Esophagus muscularis mucosa (tissue), 4 donors: ENCODE results near the gene FBXO28. TPM values are rescaled to one million over a fixed set of nuclear protein-coding genes. Genes with fewer than 3 reads are reported as not detected.
A peak's percentile ranks its signal among the peaks of the same experiment; 100 is the strongest.

Experiments used
- DNase-seq: peaks from one replicate; pipeline ENCODE4 v3.0.0-alpha.2; 2017; ENCODE audit errors: extremely low spot score
- H3K27ac ChIP-seq, 4 donors: fragments of 200-600 bp; sonication (generic); replicated peaks in 1 of 4; 1 replicate in 3 of 4; 2 replicates in 1 of 4; pipeline ENCODE4 v1.5.1; 2016 to 2019; ENCODE audit warnings: mild to moderate bottlenecking in 1 of 4
- H3K27me3 ChIP-seq, 4 donors: fragments of 200-600 bp; sonication (generic); one replicate each; pipeline versions ENCODE4 v1.5.1 to v1.6.0; 2016 to 2019
- H3K36me3 ChIP-seq, 4 donors: fragments of 200-600 bp; sonication (generic); one replicate each; pipeline ENCODE4 v1.5.1; 2016 to 2019
- H3K4me1 ChIP-seq, 4 donors: fragments of 200-600 bp; sonication (generic); one replicate each; pipeline ENCODE4 v1.5.1; 2016 to 2019
- H3K4me3 ChIP-seq, 4 donors: fragments of 200-600 bp; sonication (generic); 1 replicate in 2 of 4; 2 replicates in 2 of 4; pipeline ENCODE4 v1.5.1; 2016 to 2019; ENCODE audit warnings: mild to moderate bottlenecking in 4 of 4, moderate library complexity in 1 of 4
- H3K9me3 ChIP-seq, 4 donors: fragments of 200-600 bp; sonication (generic); 1 replicate in 3 of 4; 2 replicates in 1 of 4; pipeline ENCODE4 v1.5.1; 2016 to 2019
- CTCF ChIP-seq, 3 experiments: fragments of 200-600 bp in 2 of 3; fragments of 450-650 bp in 1 of 3; sonication (generic) in 2 of 3; IDR thresholded peaks; one replicate each; pipeline ENCODE4 v1.5.1; 2017 to 2019; ENCODE audit warnings: antibody characterized with exemption in 3 of 3, mild to moderate bottlenecking in 2 of 3, moderate library complexity in 1 of 3
- EP300 ChIP-seq: sonication (generic); formaldehyde crosslinking; IDR thresholded peaks from one replicate; pipeline ENCODE4 v1.6.1; 2017; ENCODE audit warnings: antibody characterized with exemption
- POLR2A ChIP-seq: fragments of 450-650 bp; IDR thresholded peaks from one replicate; pipeline ENCODE4 v1.6.1; 2017; ENCODE audit warnings: antibody characterized with exemption, moderate library complexity, mild to moderate bottlenecking, low read depth
- POLR2AphosphoS5 ChIP-seq, 2 donors: sonication (generic); formaldehyde crosslinking; IDR thresholded peaks; one replicate each; pipeline ENCODE4 v1.6.1; 2017; ENCODE audit warnings: antibody characterized with exemption in 2 of 2
- WGBS: methylation state at CpG from one replicate; pipeline ENCODE4 v1.1.5; 2018; 5-methylcytosine and 5-hydroxymethylcytosine counted together
- intact Hi-C: fragments of 100-400 bp; cut with DNase I; formaldehyde crosslinking; loops from one replicate; pipeline ENCODE4 v1.15.1; 2023
- total RNA-seq, 4 donors: library from RNA; depleted of rRNA; stranded (reverse); fragments of >200 nt; gene quantifications; one replicate each; pipeline versions ENCODE4 v1.1.0 to v1.2.1, GENCODE V29; 2016

The FBXO28 gene
- total RNA-seq, 4 donors from 2014 or later, result 23.1 to 29.8 (median 26.3) TPM

GRCh38 chr1:224170748-224171478, 57.0 kb downstream of the FBXO28 start:
- Histone ChIP-seq H3K27me3 (no peaks in the 10 kb centered on the region), H3K4me1 (peaks cover 13 to 21% (median 18%) of the 10 kb centered on the region in 4 donors), H3K9me3 (no peaks in the 10 kb centered on the region), H3K27ac (no peak overlapping the region), H3K36me3 (no peaks in the 10 kb centered on the region), H3K4me3 (no peak overlapping the region)
- peak; percentile 29 to 48 (median 31) for TF ChIP-seq CTCF (IDR thresholded peaks at IDR 0.05)
- TF ChIP-seq EP300, result no peak
- DNase-seq, result no peak
- intact Hi-C loops, result loop anchor here (5.0 kb wide), 1 partner anchor 161 kb away; the partner anchor contains the start of gene NVL
- WGBS, result 86% methylated on average over 9 of the region's 9 CpGs

GRCh38 chr1:224172229-224172628, 58.3 kb downstream of the FBXO28 start:
- Histone ChIP-seq H3K9me3 (no peaks in the 10 kb centered on the region), H3K27ac (no peak overlapping the region), H3K27me3 (no peaks in the 10 kb centered on the region), H3K4me3 (no peak overlapping the region), H3K4me1 (peaks cover 13 to 22% (median 19%) of the 10 kb centered on the region in 4 donors), H3K36me3 (no peaks in the 10 kb centered on the region)
- intact Hi-C loops, result loop anchor here (5.0 kb wide), 1 partner anchor 160 kb away; the partner anchor contains the start of gene NVL
- DNase-seq, result no peak
- WGBS, result 86% methylated on average over 3 of the region's 3 CpGs
- no peak for TF ChIP-seq POLR2A
- no peak for TF ChIP-seq EP300
- TF ChIP-seq POLR2AphosphoS5 (IDR thresholded peaks at IDR 0.05), result no peak
- TF ChIP-seq CTCF (IDR thresholded peaks at IDR 0.05), result no peak

GRCh38 chr1:224173523-224173922, 59.6 kb downstream of the FBXO28 start:
- WGBS, result 86% methylated on average over 5 of the region's 5 CpGs
- Histone ChIP-seq H3K27me3 (no peaks in the 10 kb centered on the region), H3K9me3 (no peaks in the 10 kb centered on the region), H3K36me3 (no peaks in the 10 kb centered on the region), H3K4me3 (no peak overlapping the region), H3K4me1 (peaks cover 9 to 19% (median 16%) of the 10 kb centered on the region in 4 donors), H3K27ac (no peak overlapping the region)
- intact Hi-C loops, result loop anchor here (5.0 kb wide), 1 partner anchor 159 kb away; the partner anchor contains the start of gene NVL
- DNase-seq, result no peak
- TF ChIP-seq POLR2A, result no peak
- no peak for TF ChIP-seq EP300
- no peak for TF ChIP-seq POLR2AphosphoS5 (IDR thresholded peaks at IDR 0.05)
- no peak for TF ChIP-seq CTCF (IDR thresholded peaks at IDR 0.05)

- H3K4me1 ChIP-seq, result peaks cover 5 to 9% (median 9%) of the 10 kb centered on the region in 4 donors
- no peaks in the 10 kb centered on the region for H3K36me3 ChIP-seq
- peak overlapping the region in 1 of 4 donors; percentile 44 for H3K27ac ChIP-seq
- no peak for DNase-seq
- 6% methylated on average over 21 of the region's 21 CpGs for WGBS
- H3K9me3 ChIP-seq, result no peaks in the 10 kb centered on the region
- no peaks in the 10 kb centered on the region for H3K27me3 ChIP-seq
- peak overlapping the region; percentile 22 to 36 (median 34) for H3K4me3 ChIP-seq
- no peak for TF ChIP-seq POLR2A
- TF ChIP-seq CTCF (IDR thresholded peaks at IDR 0.05), result no peak
- TF ChIP-seq POLR2AphosphoS5 (IDR thresholded peaks at IDR 0.05), result no peak
- TF ChIP-seq EP300, result no peak
- intact Hi-C loops, result no loop called here
Measured at GRCh38 chr1:224175617-224176016, 61.7 kb downstream of the FBXO28 start.
